WTC11 (cell line): ENCODE results near the gene MGARP.

Experiments
- CTCF ChIP-seq: fragments of 200-600 bp; IDR thresholded peaks from 2 replicates; pipeline ENCODE4 v1.8.0; 2022; ENCODE audit warnings: antibody characterized with exemption
- E2F1 ChIP-seq: sonication (generic); formaldehyde crosslinking; IDR thresholded peaks from 2 replicates; pipeline ENCODE4 v1.8.0; 2022; ENCODE audit warnings: mild to moderate bottlenecking, missing genetic modification reagents
- GABPB1 ChIP-seq: sonication (generic); formaldehyde crosslinking; IDR thresholded peaks from 2 replicates; pipeline ENCODE4 v1.8.1; 2023; ENCODE audit warnings: mild to moderate bottlenecking, missing genetic modification reagents
- KAT7 ChIP-seq: sonication (generic); formaldehyde crosslinking; IDR thresholded peaks from 2 replicates; pipeline ENCODE4 v1.8.1; 2023; ENCODE audit warnings: missing genetic modification reagents, mild to moderate bottlenecking, borderline replicate concordance
- MAX ChIP-seq: sonication (generic); formaldehyde crosslinking; IDR thresholded peaks from 2 replicates; pipeline ENCODE4 v1.8.0; 2022; ENCODE audit warnings: mild to moderate bottlenecking, missing genetic modification reagents
- NR3C1 ChIP-seq: sonication (generic); formaldehyde crosslinking; conservative IDR thresholded peaks from 2 replicates; pipeline ENCODE4 v1.8.1; 2023; ENCODE audit warnings: low read depth, mild to moderate bottlenecking, missing genetic modification reagents
- TCF7 ChIP-seq: sonication (generic); formaldehyde crosslinking; IDR thresholded peaks from 2 replicates; pipeline ENCODE4 v1.8.0; 2022; ENCODE audit warnings: mild to moderate bottlenecking, low read depth, missing genetic modification reagents, moderate library complexity
- USF2 ChIP-seq: sonication (generic); formaldehyde crosslinking; IDR thresholded peaks from 2 replicates; pipeline ENCODE4 v1.8.1; 2023; ENCODE audit warnings: mild to moderate bottlenecking, missing genetic modification reagents, moderate library complexity
- ZBTB21 ChIP-seq: sonication (generic); formaldehyde crosslinking; IDR thresholded peaks from 2 replicates; pipeline ENCODE4 v1.8.1; 2023; ENCODE audit warnings: mild to moderate bottlenecking, missing genetic modification reagents, borderline replicate concordance
- ZNF317 ChIP-seq: sonication (generic); formaldehyde crosslinking; IDR thresholded peaks from 2 replicates; pipeline ENCODE4 v1.8.1; 2023; ENCODE audit warnings: low read depth, mild to moderate bottlenecking, moderate library complexity, missing genetic modification reagents, borderline replicate concordance
- ZNF512 ChIP-seq: sonication (generic); formaldehyde crosslinking; IDR thresholded peaks from 2 replicates; pipeline ENCODE4 v1.8.1; 2022; ENCODE audit warnings: missing genetic modification reagents, borderline replicate concordance

GRCh38 chr4:139317635-139318034 lies 37.6 kb upstream of the MGARP start:
- TF ChIP-seq CTCF (no peak), USF2 (CRISPR knock-in tag) (no peak), ZBTB21 (CRISPR knock-in tag) (no peak), ZNF317 (CRISPR knock-in tag) (no peak), E2F1 (CRISPR knock-in tag) (no peak), NR3C1 (no peak), KAT7 (CRISPR knock-in tag) (no peak), MAX (no peak), GABPB1 (CRISPR knock-in tag) (no peak), ZNF512 (CRISPR knock-in tag) (no peak), TCF7 (CRISPR knock-in tag) (no peak)
